ENCODE results near the gene LHPP. TPM values are rescaled to one million over a fixed set of nuclear protein-coding genes. Genes with fewer than 3 reads are reported as not detected.
A peak's percentile ranks its signal among the peaks of the same experiment; 100 is the strongest.
"Not testable (repeated sequence)": the region's sequence is repeated elsewhere in the genome, so short reads cannot be mapped to it uniquely, and the experiment has no call there.

Gene LHPP
- total and polyA plus RNA-seq, 3 donors from 2014 or later: 34.2 to 46.0 (median 45.0) TPM

GRCh38 chr10:124586142-124586541, 124.5 kb downstream of the LHPP start:
- no peak overlapping the region for H3K4me3 ChIP-seq
- DNase-seq: no peak
- peaks cover 17% of the 10 kb centered on the region for H3K4me1 ChIP-seq
- no peaks in the 10 kb centered on the region for H3K9me3 ChIP-seq
- intact Hi-C loops (cut with DNase I; ENCODE audit: low total_unique reads): no loop called here
- H3K27me3 ChIP-seq: no peaks in the 10 kb centered on the region
- no peaks in the 10 kb centered on the region for H3K36me3 ChIP-seq (ENCODE audit: low read depth, missing control alignments)
- 87 to 95% methylated on average over 3 of the region's 3 CpGs for WGBS, 2 donors
- H3K27ac ChIP-seq: no peak overlapping the region
- TF ChIP-seq POLR2A (IDR thresholded peaks at IDR 0.05): no peak

- WGBS, 2 donors: 84 to 88% methylated on average over 10 to 11 of the region's 11 CpGs
- intact Hi-C loops (cut with DNase I; ENCODE audit: low total_unique reads): no loop called here
- no peaks in the 10 kb centered on the region for H3K27me3 ChIP-seq
- no peak for TF ChIP-seq CTCF (IDR thresholded peaks at IDR 0.05)
- TF ChIP-seq POLR2A (IDR thresholded peaks at IDR 0.05): no peak
- H3K4me1 ChIP-seq: peaks cover 17% of the 10 kb centered on the region
- H3K27ac ChIP-seq: peak overlapping the region; percentile 21 to 23
- H3K9me3 ChIP-seq: no peaks in the 10 kb centered on the region
- H3K4me3 ChIP-seq: no peak overlapping the region
- no peak for DNase-seq
- H3K36me3 ChIP-seq (ENCODE audit: low read depth, missing control alignments): no peaks in the 10 kb centered on the region
These were observed 126.2 kb downstream of the LHPP start for GRCh38 chr10:124587811-124588211.

GRCh38 chr10:124588341-124588735, 126.7 kb downstream of the LHPP start:
- DNase-seq; H3K9me3 ChIP-seq; H3K4me3 ChIP-seq; H3K36me3 ChIP-seq (ENCODE audit: low read depth, missing control alignments); H3K27me3 ChIP-seq; intact Hi-C loops (cut with DNase I; ENCODE audit: low total_unique reads): not testable (repeated sequence)
- peak overlapping the region; percentile 23 to 61 for H3K27ac ChIP-seq
- peaks cover 17% of the 10 kb centered on the region for H3K4me1 ChIP-seq
- 70 to 81% methylated on average over 6 of the region's 6 CpGs for WGBS, 2 donors

GRCh38 chr10:124588736-124589490, 127.3 kb downstream of the LHPP start:
- Histone ChIP-seq H3K4me3 (no peak overlapping the region), H3K4me1 (peaks cover 17% of the 10 kb centered on the region), H3K9me3 (no peaks in the 10 kb centered on the region), H3K27ac (peak overlapping the region; percentile 23 to 61), H3K27me3 (no peaks in the 10 kb centered on the region), H3K36me3 (ENCODE audit: low read depth, missing control alignments) (no peaks in the 10 kb centered on the region)
- no peak for TF ChIP-seq POLR2A (IDR thresholded peaks at IDR 0.05)
- no peak for TF ChIP-seq CTCF (IDR thresholded peaks at IDR 0.05)
- intact Hi-C loops (cut with DNase I; ENCODE audit: low total_unique reads): no loop called here
- WGBS, 2 donors: 35 to 47% methylated on average over 9 to 15 of the region's 15 CpGs
- peak; percentile 78 for DNase-seq

GRCh38 chr10:124589491-124590041, 127.9 kb downstream of the LHPP start:
- peak; percentile 85 for DNase-seq
- intact Hi-C loops (cut with DNase I; ENCODE audit: low total_unique reads): no loop called here
- peak overlapping the region; percentile 23 to 61 for H3K27ac ChIP-seq
- H3K9me3 ChIP-seq: no peaks in the 10 kb centered on the region
- TF ChIP-seq POLR2A (IDR thresholded peaks at IDR 0.05) (no peak), CTCF (IDR thresholded peaks at IDR 0.05) (no peak)
- 49 to 51% methylated on average over 18 to 23 of the region's 24 CpGs for WGBS, 2 donors
- H3K4me3 ChIP-seq: no peak overlapping the region
- H3K36me3 ChIP-seq (ENCODE audit: low read depth, missing control alignments): no peaks in the 10 kb centered on the region
- peaks cover 17% of the 10 kb centered on the region for H3K4me1 ChIP-seq
- no peaks in the 10 kb centered on the region for H3K27me3 ChIP-seq
